Pancreas (tissue), 10 donors: ENCODE data around the gene GP2. TPM values are rescaled to one million over a fixed set of nuclear protein-coding genes. Genes with fewer than 3 reads are reported as not detected.

Experiments used
- ATAC-seq, 4 donors: fragments of 200-7000 bp; cut with Tn5 transposase; one replicate each; pipeline versions ENCODE4 v1.8.0 to v1.9.1; 2020; ENCODE audit warnings: mild to moderate bottlenecking in 4 of 4, moderate library complexity in 4 of 4
- DNase-seq, 6 donors: peaks; one replicate each; pipeline ENCODE4 v3.0.0-alpha.2; 2020
- FAIRE-seq: peaks from 2 replicates; lab custom pipeline; 2012; peaks lifted over from hg19 to GRCh38; lab: Jason Lieb, UNC
- H3K27ac ChIP-seq, 4 donors: fragments of 200-600 bp; sonication (generic); 1 replicate in 3 of 4; 2 replicates in 1 of 4; pipeline versions ENCODE4 v1.5.0 to v1.8.0; 2020
- H3K27me3 ChIP-seq, 4 donors: fragments of 200-600 bp; one replicate each; pipeline ENCODE4 v1.8.0; 2021
- H3K36me3 ChIP-seq, 3 donors: fragments of 200-600 bp; sonication (generic) in 1 of 3; one replicate each; pipeline versions ENCODE4 v1.5.0 to v1.8.0; 2020 to 2021
- H3K4me1 ChIP-seq, 3 donors: fragments of 200-600 bp; one replicate each; pipeline ENCODE4 v1.8.0; 2021
- H3K4me3 ChIP-seq, 4 donors: fragments of 200-600 bp; sonication (generic) in 2 of 4; one replicate each; pipeline versions ENCODE4 v1.5.0 to v1.8.0; 2020 to 2021
- H3K9me3 ChIP-seq, 4 donors: fragments of 200-600 bp; one replicate each; pipeline ENCODE4 v1.8.0; 2021
- WGBS, 2 donors: extraction: QIAGEN DNeasy Blood & Tissue Kit; methylation state at CpG; one replicate each; pipeline ENCODE4 v1.1.7; 2013; 5-methylcytosine and 5-hydroxymethylcytosine counted together
- intact Hi-C, 3 donors: fragments of 100-400 bp; cut with DNase I; formaldehyde crosslinking; loops; one replicate each; pipeline versions ENCODE4 v1.11.1 to v1.14.2; 2022
- polyA plus RNA-seq, 2 donors: library from polyadenylated mRNA; stranded (reverse); fragments of 200-250 nt; gene quantifications; one replicate each; pipeline ENCODE4 v1.2.3, GENCODE V29; 2013
- total RNA-seq, 6 donors: library from RNA; stranded (reverse); fragmentation: NEBNext Ultra II Directional in 4 of 6; extraction: Animal tissue kit (Norgen Biotek cat#: 25700) in 4 of 6; gene quantifications; one replicate each; pipeline versions ENCODE4 v1.2.1 to v1.2.4, GENCODE V29; 2021 to 2023
- TF ChIP-seq, protein P1 (sequence below), 4 donors: fragments of 200-600 bp; sonication (generic) in 3 of 4; IDR thresholded peaks; one replicate each; pipeline versions ENCODE4 v1.5.0 to v1.8.0; 2021; ENCODE audit warnings: antibody characterized with exemption in 4 of 4
- donor health status: healthy with polysubstance abuse.
- donor health status: DM: no; HTN: no; CAD: no; lungs with moderate emphysema.
- donor health status: DM: no; HTN: no; CAD: no.
- donor health status: control.
- donor health status: control.
- donor health status: Bipolar disorder and iron deficiency.
- donor health status: DM: yes; HTN: yes; CAD: no.
- donor health status: DM: no; HTN: no; CAD: no.
- donor health status: DM: no; HTN: no; CAD: no.
- donor health status: DM: yes; HTN: yes; CAD: no.

The GP2 gene
- total and polyA plus RNA-seq, 8 donors = 7,130 to 38,505 (median 21,110) TPM

GRCh38 chr16:20310421-20311395 is 16.6 kb downstream of the GP2 start:
- peak in 3 of 6 donors; percentile 71 to 78 (median 77) for DNase-seq
- Histone ChIP-seq H3K4me3 (no peak overlapping the region), H3K4me1 (no peaks in the 10 kb centered on the region), H3K9me3 (no peaks in the 10 kb centered on the region), H3K36me3 (peaks cover 0 to 18% (median 16%) of the 10 kb centered on the region in 3 donors), H3K27me3 (no peaks in the 10 kb centered on the region), H3K27ac (peak overlapping the region in 2 of 4 donors; percentile 14 to 20)
- TF ChIP-seq, protein P1, sequence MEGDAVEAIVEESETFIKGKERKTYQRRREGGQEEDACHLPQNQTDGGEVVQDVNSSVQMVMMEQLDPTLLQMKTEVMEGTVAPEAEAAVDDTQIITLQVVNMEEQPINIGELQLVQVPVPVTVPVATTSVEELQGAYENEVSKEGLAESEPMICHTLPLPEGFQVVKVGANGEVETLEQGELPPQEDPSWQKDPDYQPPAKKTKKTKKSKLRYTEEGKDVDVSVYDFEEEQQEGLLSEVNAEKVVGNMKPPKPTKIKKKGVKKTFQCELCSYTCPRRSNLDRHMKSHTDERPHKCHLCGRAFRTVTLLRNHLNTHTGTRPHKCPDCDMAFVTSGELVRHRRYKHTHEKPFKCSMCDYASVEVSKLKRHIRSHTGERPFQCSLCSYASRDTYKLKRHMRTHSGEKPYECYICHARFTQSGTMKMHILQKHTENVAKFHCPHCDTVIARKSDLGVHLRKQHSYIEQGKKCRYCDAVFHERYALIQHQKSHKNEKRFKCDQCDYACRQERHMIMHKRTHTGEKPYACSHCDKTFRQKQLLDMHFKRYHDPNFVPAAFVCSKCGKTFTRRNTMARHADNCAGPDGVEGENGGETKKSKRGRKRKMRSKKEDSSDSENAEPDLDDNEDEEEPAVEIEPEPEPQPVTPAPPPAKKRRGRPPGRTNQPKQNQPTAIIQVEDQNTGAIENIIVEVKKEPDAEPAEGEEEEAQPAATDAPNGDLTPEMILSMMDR (IDR thresholded peaks at IDR 0.05) = no peak
- ATAC-seq = peak in 1 of 4 donors; percentile 0
- no peak for FAIRE-seq
- intact Hi-C loops = no loop called here
- 58 to 64% methylated on average over 11 of the region's 11 CpGs for WGBS, 2 donors

DNA sequence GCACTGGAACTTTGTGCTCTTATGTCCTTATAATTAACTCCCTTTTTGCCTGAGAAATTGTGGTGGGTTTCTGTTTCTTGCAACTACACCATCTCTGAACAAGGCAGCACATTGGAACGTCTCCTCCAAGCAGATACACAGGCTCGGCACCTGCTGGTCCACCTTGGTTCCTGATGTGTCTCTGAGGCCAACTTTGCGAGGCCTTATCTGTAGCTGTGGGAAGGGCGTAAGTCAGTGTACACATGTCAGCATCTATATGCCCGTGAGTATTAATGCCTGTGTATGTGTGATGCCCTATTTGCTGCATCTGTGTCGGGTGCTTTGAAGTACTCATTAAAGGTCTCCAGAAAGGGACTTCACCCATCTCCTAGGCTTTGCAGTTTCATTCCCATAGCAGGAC is 17.5 kb downstream of the GP2 start:
- Histone ChIP-seq H3K36me3 (peaks cover 0 to 14% (median 7%) of the 10 kb centered on the region in 3 donors), H3K4me1 (no peaks in the 10 kb centered on the region), H3K4me3 (no peak overlapping the region), H3K9me3 (no peaks in the 10 kb centered on the region), H3K27me3 (no peaks in the 10 kb centered on the region), H3K27ac (no peak overlapping the region)
- intact Hi-C loops = no loop called here
- peak; percentile 0 to 16 (median 2) for ATAC-seq
- 37 to 40% methylated on average over 6 of the region's 6 CpGs for WGBS, 2 donors
- TF ChIP-seq, protein P1 (IDR thresholded peaks at IDR 0.05) = no peak
- no peak for FAIRE-seq
- DNase-seq = peak in 3 of 6 donors; percentile 81 to 88 (median 85)

- TF ChIP-seq, protein P1 (IDR thresholded peaks at IDR 0.05) = no peak
- no peaks in the 10 kb centered on the region for H3K27me3 ChIP-seq
- H3K4me1 ChIP-seq = no peaks in the 10 kb centered on the region
- H3K36me3 ChIP-seq = peaks cover 0 to 8% (median 0%) of the 10 kb centered on the region in 3 donors
- intact Hi-C loops = no loop called here
- peak in 3 of 6 donors; percentile 81 to 87 (median 86) for DNase-seq
- no peak overlapping the region for H3K4me3 ChIP-seq
- no peak for FAIRE-seq
- peak; percentile 1 to 18 (median 2) for ATAC-seq
- no peak overlapping the region for H3K27ac ChIP-seq
- 44 to 51% methylated on average over 4 of the region's 4 CpGs for WGBS, 2 donors
- H3K9me3 ChIP-seq = no peaks in the 10 kb centered on the region
These were observed 18.3 kb downstream of the GP2 start for GRCh38 chr16:20308801-20309590.

GRCh38 chr16:20308266-20308665 is 19.0 kb downstream of the GP2 start:
- no peak overlapping the region for H3K4me3 ChIP-seq
- FAIRE-seq = no peak
- peaks cover 0 to 3% (median 0%) of the 10 kb centered on the region in 3 donors for H3K36me3 ChIP-seq
- no peaks in the 10 kb centered on the region for H3K27me3 ChIP-seq
- peak overlapping the region in 1 of 4 donors; percentile 12 for H3K27ac ChIP-seq
- H3K9me3 ChIP-seq = no peaks in the 10 kb centered on the region
- peak; percentile 4 to 36 (median 5) for ATAC-seq
- DNase-seq = peak in 4 of 6 donors; percentile 73 to 90 (median 82)
- TF ChIP-seq, protein P1 (IDR thresholded peaks at IDR 0.05) = no peak
- WGBS, 2 donors = 34 to 41% methylated on average over 4 of the region's 4 CpGs
- no peaks in the 10 kb centered on the region for H3K4me1 ChIP-seq
- intact Hi-C loops = no loop called here
